Measurements from ENCODE around the gene PEX11B.

Gene PEX11B

DNA sequence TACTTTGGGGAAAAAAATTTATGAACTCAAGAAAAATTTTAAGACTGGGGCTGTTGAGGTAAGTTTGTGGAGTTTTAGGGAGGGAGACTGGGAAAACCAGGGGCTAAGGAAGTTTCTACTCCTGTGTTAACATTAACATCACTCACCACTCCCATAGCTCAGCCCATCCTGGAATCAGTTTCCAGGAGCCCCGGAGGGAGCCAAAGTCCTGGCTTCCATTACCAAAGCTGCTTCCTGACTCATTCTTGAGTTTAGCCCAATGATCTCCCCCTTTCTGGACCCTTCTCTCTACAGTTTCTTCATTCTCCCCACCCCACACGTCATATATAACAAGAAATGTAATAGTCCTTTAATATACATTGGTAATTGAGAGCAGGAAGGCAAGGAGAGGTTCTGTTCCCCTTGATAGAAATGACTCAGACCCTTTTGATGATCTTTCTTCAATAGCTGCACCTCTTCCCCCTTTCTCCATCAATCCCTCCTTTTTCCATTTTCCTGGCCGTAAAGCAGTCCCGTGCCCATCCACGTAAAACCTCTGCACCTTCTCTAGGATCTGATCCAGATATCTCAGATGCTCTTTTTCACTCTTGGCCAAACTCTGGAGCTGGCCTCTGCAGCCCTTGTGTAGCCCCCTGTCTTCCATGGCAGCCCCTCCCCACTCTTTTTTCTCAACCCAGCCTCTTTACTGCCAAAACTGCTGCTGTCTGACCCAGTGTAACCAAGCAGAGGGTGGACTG, 55.1 kb downstream of the PEX11B start:
- ATAC-seq = no peak
- TF ChIP-seq ISL1 (CRISPR knock-in tag; IDR thresholded peaks at IDR 0.05) = no peak
- TF ChIP-seq, protein P1, sequence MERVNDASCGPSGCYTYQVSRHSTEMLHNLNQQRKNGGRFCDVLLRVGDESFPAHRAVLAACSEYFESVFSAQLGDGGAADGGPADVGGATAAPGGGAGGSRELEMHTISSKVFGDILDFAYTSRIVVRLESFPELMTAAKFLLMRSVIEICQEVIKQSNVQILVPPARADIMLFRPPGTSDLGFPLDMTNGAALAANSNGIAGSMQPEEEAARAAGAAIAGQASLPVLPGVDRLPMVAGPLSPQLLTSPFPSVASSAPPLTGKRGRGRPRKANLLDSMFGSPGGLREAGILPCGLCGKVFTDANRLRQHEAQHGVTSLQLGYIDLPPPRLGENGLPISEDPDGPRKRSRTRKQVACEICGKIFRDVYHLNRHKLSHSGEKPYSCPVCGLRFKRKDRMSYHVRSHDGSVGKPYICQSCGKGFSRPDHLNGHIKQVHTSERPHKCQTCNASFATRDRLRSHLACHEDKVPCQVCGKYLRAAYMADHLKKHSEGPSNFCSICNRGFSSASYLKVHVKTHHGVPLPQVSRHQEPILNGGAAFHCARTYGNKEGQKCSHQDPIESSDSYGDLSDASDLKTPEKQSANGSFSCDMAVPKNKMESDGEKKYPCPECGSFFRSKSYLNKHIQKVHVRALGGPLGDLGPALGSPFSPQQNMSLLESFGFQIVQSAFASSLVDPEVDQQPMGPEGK (CRISPR knock-in tag; IDR thresholded peaks at IDR 0.05; ENCODE audit: borderline replicate concordance) = no peak
- TF ChIP-seq RARB (CRISPR knock-in tag; IDR thresholded peaks at IDR 0.05) = no peak
- no peak for TF ChIP-seq OSR1 (CRISPR knock-in tag; IDR thresholded peaks at IDR 0.05)
- TF ChIP-seq ZNF70 (CRISPR knock-in tag; IDR thresholded peaks at IDR 0.05) = no peak
- TF ChIP-seq ARNTL (CRISPR knock-in tag; IDR thresholded peaks at IDR 0.05; ENCODE audit: borderline replicate concordance, low read depth) = no peak
- TF ChIP-seq, protein P2, sequence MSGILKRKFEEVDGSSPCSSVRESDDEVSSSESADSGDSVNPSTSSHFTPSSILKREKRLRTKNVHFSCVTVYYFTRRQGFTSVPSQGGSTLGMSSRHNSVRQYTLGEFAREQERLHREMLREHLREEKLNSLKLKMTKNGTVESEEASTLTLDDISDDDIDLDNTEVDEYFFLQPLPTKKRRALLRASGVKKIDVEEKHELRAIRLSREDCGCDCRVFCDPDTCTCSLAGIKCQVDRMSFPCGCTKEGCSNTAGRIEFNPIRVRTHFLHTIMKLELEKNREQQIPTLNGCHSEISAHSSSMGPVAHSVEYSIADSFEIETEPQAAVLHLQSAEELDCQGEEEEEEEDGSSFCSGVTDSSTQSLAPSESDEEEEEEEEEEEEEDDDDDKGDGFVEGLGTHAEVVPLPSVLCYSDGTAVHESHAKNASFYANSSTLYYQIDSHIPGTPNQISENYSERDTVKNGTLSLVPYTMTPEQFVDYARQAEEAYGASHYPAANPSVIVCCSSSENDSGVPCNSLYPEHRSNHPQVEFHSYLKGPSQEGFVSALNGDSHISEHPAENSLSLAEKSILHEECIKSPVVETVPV (CRISPR knock-in tag; IDR thresholded peaks at IDR 0.05) = no peak
- TF ChIP-seq ZFP3 (CRISPR knock-in tag; IDR thresholded peaks at IDR 0.05) = no peak
- TF ChIP-seq, protein P3, sequence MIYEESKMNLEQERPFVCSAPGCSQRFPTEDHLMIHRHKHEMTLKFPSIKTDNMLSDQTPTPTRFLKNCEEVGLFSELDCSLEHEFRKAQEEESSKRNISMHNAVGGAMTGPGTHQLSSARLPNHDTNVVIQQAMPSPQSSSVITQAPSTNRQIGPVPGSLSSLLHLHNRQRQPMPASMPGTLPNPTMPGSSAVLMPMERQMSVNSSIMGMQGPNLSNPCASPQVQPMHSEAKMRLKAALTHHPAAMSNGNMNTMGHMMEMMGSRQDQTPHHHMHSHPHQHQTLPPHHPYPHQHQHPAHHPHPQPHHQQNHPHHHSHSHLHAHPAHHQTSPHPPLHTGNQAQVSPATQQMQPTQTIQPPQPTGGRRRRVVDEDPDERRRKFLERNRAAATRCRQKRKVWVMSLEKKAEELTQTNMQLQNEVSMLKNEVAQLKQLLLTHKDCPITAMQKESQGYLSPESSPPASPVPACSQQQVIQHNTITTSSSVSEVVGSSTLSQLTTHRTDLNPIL (CRISPR knock-in tag; IDR thresholded peaks at IDR 0.05; ENCODE audit: low read depth) = no peak

Measured in SK-N-SH treated with all-trans-retinoic acid at 6 μM for 48 hours (cell line).